Measurements from ENCODE around the gene FADS2. TPM values are rescaled to one million over a fixed set of nuclear protein-coding genes. Genes with fewer than 3 reads are reported as not detected.
A peak's percentile ranks its signal among the peaks of the same experiment; 100 is the strongest.

FADS2 gene
- total RNA-seq, 2 experiments from 2014 or later, result 0.08 to 0.33 TPM

GRCh38 chr11:61815790-61816735, 12.0 kb upstream of the FADS2 start:
- intact Hi-C loops (cut with DNase I, micrococcal nuclease), result no loop called here
- CTCF ChIA-PET, result interaction anchor here (0.7 to 6.7 kb wide), 6 partner anchors 8 to 292 kb away, joined by 3 to 50 read pairs (median 4); partner anchors contain the start of gene FADS2
- Histone ChIP-seq H3K36me3 (ENCODE audit: insufficient read depth, low read length) (no peaks in the 10 kb centered on the region), H3K9me3 (ENCODE audit: control insufficient read depth in 1 of 2, insufficient read depth in 1 of 2, low read length in 2 of 2) (peaks cover 0 to 7% of the 10 kb centered on the region in 2 experiments), H3K4me3 (ENCODE audit: low read length) (peak overlapping the region; percentile 71), H3K27me3 (ENCODE audit: control insufficient read depth in 1 of 2, insufficient read depth in 2 of 2, low read length in 2 of 2) (peaks cover 19 to 31% of the 10 kb centered on the region in 2 experiments), H3K4me1 (ENCODE audit: insufficient read depth, low read length) (peaks cover 26% of the 10 kb centered on the region), H3K27ac (ENCODE audit: low read depth in 1 of 2, low read length in 2 of 2) (no peak overlapping the region)
- no peak overlapping the region for H3K27ac Mint-ChIP-seq
- TF ChIP-seq, protein P1, sequence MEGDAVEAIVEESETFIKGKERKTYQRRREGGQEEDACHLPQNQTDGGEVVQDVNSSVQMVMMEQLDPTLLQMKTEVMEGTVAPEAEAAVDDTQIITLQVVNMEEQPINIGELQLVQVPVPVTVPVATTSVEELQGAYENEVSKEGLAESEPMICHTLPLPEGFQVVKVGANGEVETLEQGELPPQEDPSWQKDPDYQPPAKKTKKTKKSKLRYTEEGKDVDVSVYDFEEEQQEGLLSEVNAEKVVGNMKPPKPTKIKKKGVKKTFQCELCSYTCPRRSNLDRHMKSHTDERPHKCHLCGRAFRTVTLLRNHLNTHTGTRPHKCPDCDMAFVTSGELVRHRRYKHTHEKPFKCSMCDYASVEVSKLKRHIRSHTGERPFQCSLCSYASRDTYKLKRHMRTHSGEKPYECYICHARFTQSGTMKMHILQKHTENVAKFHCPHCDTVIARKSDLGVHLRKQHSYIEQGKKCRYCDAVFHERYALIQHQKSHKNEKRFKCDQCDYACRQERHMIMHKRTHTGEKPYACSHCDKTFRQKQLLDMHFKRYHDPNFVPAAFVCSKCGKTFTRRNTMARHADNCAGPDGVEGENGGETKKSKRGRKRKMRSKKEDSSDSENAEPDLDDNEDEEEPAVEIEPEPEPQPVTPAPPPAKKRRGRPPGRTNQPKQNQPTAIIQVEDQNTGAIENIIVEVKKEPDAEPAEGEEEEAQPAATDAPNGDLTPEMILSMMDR (IDR thresholded peaks at IDR 0.05), result no peak
- no peaks in the 10 kb centered on the region for H3K9me3 Mint-ChIP-seq
- peak in 11 of 14 experiments; percentile 25 to 75 (median 55) for DNase-seq
- H3K4me1 Mint-ChIP-seq (ENCODE audit: low read depth), result peaks cover 13% of the 10 kb centered on the region
- peak; percentile 77 for ATAC-seq (ENCODE audit: poor library complexity)
- POLR2A ChIA-PET, result interaction anchor here (1.3 to 2.0 kb wide), 4 partner anchors 18 to 152 kb away, joined by 4 to 12 read pairs (median 6); partner anchors contain the start of genes FEN1 and TMEM258
- H3K27me3 Mint-ChIP-seq, result peaks cover 61% of the 10 kb centered on the region
- no peaks in the 10 kb centered on the region for H3K36me3 Mint-ChIP-seq (ENCODE audit: low read depth)
- H3K4me3 Mint-ChIP-seq, result peak overlapping the region; percentile 89

- Histone ChIP-seq H3K9me3 (ENCODE audit: control insufficient read depth in 1 of 2, insufficient read depth in 1 of 2, low read length in 2 of 2) (peaks cover 0 to 7% of the 10 kb centered on the region in 2 experiments), H3K4me3 (ENCODE audit: low read length) (peak within 1 kb of the TSS; percentile 71), H3K27ac (ENCODE audit: low read depth in 1 of 2, low read length in 2 of 2) (no peak within 1 kb of the TSS), H3K27me3 (ENCODE audit: control insufficient read depth in 1 of 2, insufficient read depth in 2 of 2, low read length in 2 of 2) (peaks cover 19 to 31% of the 10 kb centered on the region in 2 experiments), H3K36me3 (ENCODE audit: insufficient read depth, low read length) (no peaks in the 10 kb centered on the region), H3K4me1 (ENCODE audit: insufficient read depth, low read length) (peaks cover 26% of the 10 kb centered on the region)
- Mint-ChIP-seq H3K27ac (no peak within 1 kb of the TSS), H3K9me3 (no peaks in the 10 kb centered on the region), H3K4me3 (peak within 1 kb of the TSS; percentile 89), H3K4me1 (ENCODE audit: low read depth) (peaks cover 13% of the 10 kb centered on the region), H3K36me3 (ENCODE audit: low read depth) (no peaks in the 10 kb centered on the region), H3K27me3 (peaks cover 59% of the 10 kb centered on the region)
- ChIA-PET CTCF (interaction anchor here (0.7 to 6.7 kb wide), 4 partner anchors 9 to 291 kb away, joined by 3 to 50 read pairs (median 10); partner anchors contain the start of gene FADS2), POLR2A (interaction anchor here (1.4 kb wide), 1 partner anchor 20 kb away, joined by 6 read pairs; no protein-coding TSS in a partner anchor)
- peak; percentile 64 for ATAC-seq (ENCODE audit: poor library complexity)
- TF ChIP-seq, protein P1 (IDR thresholded peaks at IDR 0.05), result peak; percentile 67
- intact Hi-C loops (cut with DNase I, micrococcal nuclease), result no loop called here
- peak; percentile 38 to 87 (median 58) for DNase-seq
Observed at GRCh38 chr11:61816736-61817455, 11.2 kb upstream of the FADS2 start, which contains the start of gene FADS1. TSS of gene FADS1 (minus strand) at chr11:61817003. CDS start at chr11:61816929, 74 bp downstream.

Measured in CD4-positive, alpha-beta T cell (primary cell).